GM23338 (cell line): ENCODE results near the gene ILF2. TPM values are rescaled to one million over a fixed set of nuclear protein-coding genes. Genes with fewer than 3 reads are reported as not detected.

ENCODE experiments used
- ATAC-seq: fragments of 200-7000 bp; cut with Tn5 transposase; 3 replicates; pipeline ENCODE4 v1.9.1; 2020
- DNase-seq: peaks from one replicate; pipeline ENCODE4 v3.0.0-alpha.2; 2015; ENCODE audit warnings: low spot score
- H2AFZ ChIP-seq: fragments of 200-600 bp; sonication (generic); 2 replicates; pipeline ENCODE4 v1.8.0; 2016; ENCODE audit warnings: antibody characterized with exemption, mild to moderate bottlenecking, moderate library complexity
- H3F3A ChIP-seq: fragments of 200-600 bp; sonication (generic); replicated peaks from 2 replicates; pipeline ENCODE4 v1.8.0; 2017; ENCODE audit warnings: antibody characterized with exemption, mixed run types, low read depth
- H3K27ac ChIP-seq: fragments of 200-600 bp; sonication (generic); 2 replicates; pipeline ENCODE4 v1.6.1; 2016; ENCODE audit warnings: low read depth
- H3K27me3 ChIP-seq: fragments of 200-600 bp; sonication (generic); 2 replicates; pipeline ENCODE4 v1.8.0; 2016; ENCODE audit warnings: mild to moderate bottlenecking, mixed run types, moderate library complexity; ENCODE audit not compliant: insufficient read depth
- H3K36me3 ChIP-seq: fragments of 200-600 bp; sonication (generic); 2 replicates; pipeline ENCODE4 v1.8.0; 2016; ENCODE audit warnings: mild to moderate bottlenecking; ENCODE audit not compliant: insufficient read depth
- H3K4me1 ChIP-seq: fragments of 200-600 bp; sonication (generic); 2 replicates; pipeline ENCODE4 v1.8.0; 2016; ENCODE audit warnings: mild to moderate bottlenecking, moderate library complexity; ENCODE audit not compliant: insufficient read depth
- H3K4me2 ChIP-seq: fragments of 200-600 bp; sonication (generic); 2 replicates; pipeline ENCODE4 v1.7.1; 2017; ENCODE audit warnings: mixed run types
- H3K4me3 ChIP-seq: fragments of 200-600 bp; sonication (generic); 2 replicates; pipeline ENCODE4 v1.6.1; 2016; ENCODE audit warnings: mixed run types
- H3K79me2 ChIP-seq: fragments of 200-600 bp; sonication (generic); replicated peaks from 2 replicates; pipeline ENCODE4 v1.8.0; 2017; ENCODE audit warnings: mild to moderate bottlenecking; ENCODE audit not compliant: insufficient read depth
- H3K9me2 ChIP-seq: fragments of 200-600 bp; sonication (generic); 2 replicates; pipeline ENCODE4 v1.8.0; 2017; ENCODE audit not compliant: insufficient read depth
- H4K20me1 ChIP-seq: fragments of 200-600 bp; sonication (generic); replicated peaks from 2 replicates; pipeline ENCODE4 v1.8.0; 2017; ENCODE audit warnings: mild to moderate bottlenecking; ENCODE audit not compliant: insufficient read depth
- H3K27ac Mint-ChIP-seq: 2 replicates; pipeline ENCODE4 v1.8.0; 2020; ENCODE audit warnings: inconsistent platforms, mild to moderate bottlenecking, moderate library complexity, mixed read lengths
- H3K27me3 Mint-ChIP-seq: 3 replicates; pipeline ENCODE4 v1.8.0; 2022; ENCODE audit warnings: low read depth, mild to moderate bottlenecking, moderate library complexity, mixed read lengths, inconsistent platforms; ENCODE audit not compliant: insufficient read depth, poor library complexity
- H3K36me3 Mint-ChIP-seq: 3 replicates; pipeline ENCODE4 v1.8.0; 2021; ENCODE audit warnings: low read depth, mild to moderate bottlenecking, inconsistent platforms, moderate library complexity, mixed read lengths
- H3K4me1 Mint-ChIP-seq: 3 replicates; pipeline ENCODE4 v1.8.0; 2020; ENCODE audit warnings: mild to moderate bottlenecking, inconsistent platforms, mixed read lengths
- H3K4me3 Mint-ChIP-seq: 3 replicates; pipeline ENCODE4 v1.8.0; 2021; ENCODE audit warnings: moderate library complexity, mild to moderate bottlenecking, inconsistent platforms, mixed read lengths
- H3K9me3 Mint-ChIP-seq: 3 replicates; pipeline ENCODE4 v1.8.0; 2020; ENCODE audit warnings: moderate library complexity, mild to moderate bottlenecking, inconsistent platforms, mixed read lengths
- CREB1 ChIP-seq: fragments of 250-450 bp; sonication (Bioruptor Pico); IDR thresholded peaks from 2 replicates; pipeline ENCODE4 v1.5.0; 2020; ENCODE audit warnings: low read depth, mild to moderate bottlenecking, moderate library complexity
- CTCF ChIP-seq, 2 experiments: fragments of 200-600 bp in 1 of 2; sonication (generic) in 1 of 2; conservative IDR thresholded peaks; 2 replicates each; pipeline versions ENCODE4 v1.5.1 to v1.6.1; 2016 to 2017; ENCODE audit warnings: antibody characterized with exemption in 2 of 2, low read depth in 2 of 2, mild to moderate bottlenecking in 2 of 2, moderate library complexity in 1 of 2
- ETS1 ChIP-seq: IDR thresholded peaks from 2 replicates; pipeline ENCODE4 v1.6.1; 2016; ENCODE audit warnings: antibody characterized with exemption
- EZH2phosphoT487 ChIP-seq: fragments of 200-600 bp; sonication (generic); IDR thresholded peaks from one replicate; pipeline ENCODE4 v1.8.1; 2018; ENCODE audit warnings: antibody characterized with exemption; ENCODE audit not compliant: unreplicated experiment
- NANOG ChIP-seq: IDR thresholded peaks from 2 replicates; pipeline ENCODE4 v1.6.1; 2016; ENCODE audit warnings: antibody characterized with exemption, borderline replicate concordance
- POLR2AphosphoS5 ChIP-seq: IDR thresholded peaks from 2 replicates; pipeline ENCODE4 v1.6.1; 2016; ENCODE audit warnings: antibody characterized with exemption, low read depth
- STAT1 ChIP-seq: IDR thresholded peaks from one replicate; pipeline ENCODE4 v1.6.1; 2016; ENCODE audit warnings: antibody characterized with exemption; ENCODE audit not compliant: unreplicated experiment
- ZNF114 ChIP-seq: fragments of 250-450 bp; sonication (Bioruptor Pico); IDR thresholded peaks from 2 replicates; pipeline ENCODE4 v1.5.0; 2020; ENCODE audit warnings: mild to moderate bottlenecking, moderate library complexity
- ZNF331 ChIP-seq: fragments of 250-450 bp; sonication (Bioruptor Pico); IDR thresholded peaks from 2 replicates; pipeline ENCODE4 v1.5.0; 2020; ENCODE audit warnings: low read depth, mild to moderate bottlenecking, moderate library complexity
- ZNF462 ChIP-seq: fragments of 250-450 bp; sonication (Bioruptor Pico); IDR thresholded peaks from 2 replicates; pipeline ENCODE4 v1.5.0; 2020; ENCODE audit warnings: mild to moderate bottlenecking, moderate library complexity
- polyA plus RNA-seq: library from polyadenylated mRNA; unstranded; fragments of >200 nt; fragmentation: Nextera tagmentation; extraction: Ambion mirVana; gene quantifications from 2 replicates; pipeline ENCODE4 v1.2.1, GENCODE V29; 2016
- total RNA-seq: library from RNA; depleted of rRNA; stranded (reverse); fragments of >200 nt; shearing (Covaris generic); gene quantifications from 2 replicates; pipeline ENCODE4 v1.2.3, GENCODE V29; 2014

Gene ILF2
- total and polyA plus RNA-seq, 2 experiments from 2014 or later: 214 to 337 TPM

- TF ChIP-seq POLR2AphosphoS5 (peak; percentile 97), NANOG (peak; percentile 14; the same call in 1 of the 2 replicates), CTCF (conservative IDR thresholded peaks at IDR 0.05; ENCODE audit: low read depth in 2 of 2) (peak; percentile 83 to 93), STAT1 (no peak), ZNF462 (CRISPR knock-in tag) (peak; percentile 58; the same call in 1 of the 2 replicates), ZNF331 (CRISPR knock-in tag) (no peak), ZNF114 (no peak), CREB1 (CRISPR knock-in tag) (no peak), EZH2phosphoT487 (no peak), ETS1 (no peak)
- H3K27me3 Mint-ChIP-seq: peaks cover 14% of the 10 kb centered on the region
- H3K4me2 ChIP-seq: peak within 1 kb of the TSS; percentile 94
- H3K36me3 Mint-ChIP-seq: peaks cover 29% of the 10 kb centered on the region
- H3K79me2 ChIP-seq: no peaks in the 10 kb centered on the region
- H3K4me1 ChIP-seq: peaks cover 17% of the 10 kb centered on the region
- no peaks in the 10 kb centered on the region for H4K20me1 ChIP-seq
- ATAC-seq (peak; percentile 94), DNase-seq (peak; percentile 99)
- H3K9me3 Mint-ChIP-seq: no peaks in the 10 kb centered on the region
- H3K27ac Mint-ChIP-seq: peak within 1 kb of the TSS; percentile 89
- H3F3A ChIP-seq: 0 out of 2 replicates have a peak, but pooled peaks cover 2% of the 10 kb centered on the region
- no peaks in the 10 kb centered on the region for H3K27me3 ChIP-seq
- peak within 1 kb of the TSS; percentile 70 for H3K4me3 ChIP-seq
- H3K4me3 Mint-ChIP-seq: peak within 1 kb of the TSS; percentile 82
- no peaks in the 10 kb centered on the region for H3K36me3 ChIP-seq
- H3K4me1 Mint-ChIP-seq: peaks cover 50% of the 10 kb centered on the region
- peak within 1 kb of the TSS; percentile 94 for H2AFZ ChIP-seq
- H3K27ac ChIP-seq: peak within 1 kb of the TSS; percentile 73; the same call in 1 of the 2 replicates
- H3K9me2 ChIP-seq: 0 out of 2 replicates have a peak, but pooled peaks cover 3% of the 10 kb centered on the region
These were observed 43.7 kb downstream of the ILF2 start, which contains the start of gene S100A13 for GRCh38 chr1:153626904-153627714. S100A13 (minus strand) TSS chr1:153627505; CDS start chr1:153626472, 1,033 bp downstream.
